ENCODE data around the gene NR2F2.
"Not testable (repeated sequence)": the region's sequence is repeated elsewhere in the genome, so short reads cannot be mapped to it uniquely, and the experiment has no call there.

The NR2F2 gene

GRCh38 chr15:96374499-96374898 is 44.0 kb downstream of the NR2F2 start:
- no peak for DNase-seq

GRCh38 chr15:96379592-96379991 is 49.1 kb downstream of the NR2F2 start:
- not testable (repeated sequence) for DNase-seq

- no peak for DNase-seq
Measured at GRCh38 chr15:96381463-96381862, 51.0 kb downstream of the NR2F2 start.

- DNase-seq: no peak
Measured at GRCh38 chr15:96385195-96385594, 54.7 kb downstream of the NR2F2 start.

- DNase-seq: no peak
Measured at GRCh38 chr15:96388673-96389072, 58.2 kb downstream of the NR2F2 start.

Measured in DMS 273 treated with DMSO at 0.1 percent for 48 hours (cell line).